ENCODE measurements around the gene CAMK1D.

Gene CAMK1D

GRCh38 chr10:12420530-12421120 is 71.3 kb downstream of the CAMK1D start:
- DNase-seq (ENCODE audit: extremely low read depth, low read depth) = no peak
- TF ChIP-seq CTCF (IDR thresholded peaks at IDR 0.05; ENCODE audit: low read depth, low read length) = no peak

GRCh38 chr10:12422189-12422588 is 72.8 kb downstream of the CAMK1D start:
- no peak for DNase-seq (ENCODE audit: extremely low read depth, low read depth)
- no peak for TF ChIP-seq CTCF (IDR thresholded peaks at IDR 0.05; ENCODE audit: low read depth, low read length)

GRCh38 chr10:12423896-12424295 is 74.5 kb downstream of the CAMK1D start:
- TF ChIP-seq CTCF (IDR thresholded peaks at IDR 0.05; ENCODE audit: low read depth, low read length) = no peak
- DNase-seq (ENCODE audit: extremely low read depth, low read depth) = no peak

GRCh38 chr10:12427276-12427675 is 77.9 kb downstream of the CAMK1D start:
- no peak for TF ChIP-seq CTCF (IDR thresholded peaks at IDR 0.05; ENCODE audit: low read depth, low read length)
- no peak for DNase-seq (ENCODE audit: extremely low read depth, low read depth)

- no peak for TF ChIP-seq CTCF (IDR thresholded peaks at IDR 0.05; ENCODE audit: low read depth, low read length)
- no peak for DNase-seq (ENCODE audit: extremely low read depth, low read depth)
These were observed 79.2 kb downstream of the CAMK1D start for GRCh38 chr10:12428447-12429135.

- TF ChIP-seq CTCF (IDR thresholded peaks at IDR 0.05; ENCODE audit: low read depth, low read length) = no peak
These were observed 81.1 kb downstream of the CAMK1D start for GRCh38 chr10:12430406-12430982.

More at GRCh38 chr10:12430406-12430982, 81.1 kb downstream of the CAMK1D start:
- no peak for DNase-seq (ENCODE audit: extremely low read depth, low read depth)

All from AG09319 (cell line).